ENCODE results near the gene CKAP5.

Gene CKAP5

GRCh38 chr11:46856605-46857343, 10.7 kb upstream of the CKAP5 start:
- Histone ChIP-seq H3K27ac (no peak overlapping the region), H3K27me3 (no peaks in the 10 kb centered on the region), H4K20me1 (no peaks in the 10 kb centered on the region), H3K4me2 (no peak overlapping the region), H3K9me3 (no peaks in the 10 kb centered on the region), H3K4me1 (peaks cover 31% of the 10 kb centered on the region), H3K36me3 (no peaks in the 10 kb centered on the region), H3K4me3 (no peak overlapping the region), H3K9ac (no peak overlapping the region)
- TF ChIP-seq Cebpa-rat (IDR thresholded peaks at IDR 0.05), result no peak

- TF ChIP-seq Cebpa-rat (IDR thresholded peaks at IDR 0.05), result no peak
- no peak overlapping the region for H3K9ac ChIP-seq
- no peak overlapping the region for H3K27ac ChIP-seq
- no peak overlapping the region for H3K4me2 ChIP-seq
- H3K4me3 ChIP-seq, result no peak overlapping the region
- no peaks in the 10 kb centered on the region for H3K27me3 ChIP-seq
- H3K9me3 ChIP-seq, result peaks cover 5% of the 10 kb centered on the region
- no peaks in the 10 kb centered on the region for H4K20me1 ChIP-seq
- H3K36me3 ChIP-seq, result no peaks in the 10 kb centered on the region
- peaks cover 31% of the 10 kb centered on the region for H3K4me1 ChIP-seq
Observed at GRCh38 chr11:46855863-46856262, 9.8 kb upstream of the CKAP5 start.

GRCh38 chr11:46855167-46855566, 9.1 kb upstream of the CKAP5 start:
- Histone ChIP-seq H3K9me3 (peaks cover 10% of the 10 kb centered on the region), H3K4me3 (no peak overlapping the region), H3K27me3 (no peaks in the 10 kb centered on the region), H4K20me1 (no peaks in the 10 kb centered on the region), H3K36me3 (no peaks in the 10 kb centered on the region), H3K4me1 (peaks cover 31% of the 10 kb centered on the region), H3K4me2 (peak overlapping the region; percentile 84), H3K9ac (0 out of 2 replicates have a peak overlapping the region, but pooled peaks have one; percentile 7), H3K27ac (peak overlapping the region; percentile 69)
- no peak for TF ChIP-seq Cebpa-rat (IDR thresholded peaks at IDR 0.05)

- Histone ChIP-seq H3K27ac (no peak overlapping the region), H3K4me2 (no peak overlapping the region), H3K27me3 (no peaks in the 10 kb centered on the region), H3K36me3 (no peaks in the 10 kb centered on the region), H3K9ac (no peak overlapping the region), H4K20me1 (peaks cover under 1% of the 10 kb centered on the region; the same call in 1 of the 2 replicates), H3K9me3 (peaks cover 10% of the 10 kb centered on the region), H3K4me1 (peaks cover 40% of the 10 kb centered on the region), H3K4me3 (no peak overlapping the region)
- no peak for TF ChIP-seq Cebpa-rat (IDR thresholded peaks at IDR 0.05)
Observed at GRCh38 chr11:46850829-46851380, 4.8 kb upstream of the CKAP5 start.

- Histone ChIP-seq H3K9me3 (peaks cover 10% of the 10 kb centered on the region), H4K20me1 (peaks cover 13% of the 10 kb centered on the region), H3K9ac (no peak overlapping the region), H3K4me3 (no peak overlapping the region), H3K27me3 (no peaks in the 10 kb centered on the region), H3K4me1 (peaks cover 35% of the 10 kb centered on the region), H3K36me3 (no peaks in the 10 kb centered on the region), H3K4me2 (no peak overlapping the region), H3K27ac (no peak overlapping the region)
- no peak for TF ChIP-seq Cebpa-rat (IDR thresholded peaks at IDR 0.05)
Observed at GRCh38 chr11:46849631-46850030, 3.6 kb upstream of the CKAP5 start.

GRCh38 chr11:46846510-46846830, 390 bp upstream of the CKAP5 start:
- Histone ChIP-seq H3K27me3 (no peaks in the 10 kb centered on the region), H3K4me2 (peak overlapping the region; percentile 88), H3K9me3 (peaks cover 10% of the 10 kb centered on the region), H4K20me1 (peaks cover 45% of the 10 kb centered on the region), H3K36me3 (peaks cover 22% of the 10 kb centered on the region), H3K27ac (peak overlapping the region; percentile 92), H3K4me3 (peak overlapping the region; percentile 89), H3K4me1 (peaks cover 48% of the 10 kb centered on the region), H3K9ac (peak overlapping the region; percentile 92)
- TF ChIP-seq Cebpa-rat (IDR thresholded peaks at IDR 0.05), result no peak

GRCh38 chr11:46845440-46845739, 690 bp downstream of the CKAP5 start:
- Histone ChIP-seq H3K4me1 (peaks cover 49% of the 10 kb centered on the region), H3K9me3 (no peaks in the 10 kb centered on the region), H3K4me2 (peak overlapping the region; percentile 88), H3K36me3 (peaks cover 33% of the 10 kb centered on the region), H3K9ac (peak overlapping the region; percentile 92), H4K20me1 (peaks cover 56% of the 10 kb centered on the region), H3K4me3 (peak overlapping the region; percentile 89), H3K27me3 (no peaks in the 10 kb centered on the region), H3K27ac (peak overlapping the region; percentile 92)
- TF ChIP-seq Cebpa-rat (IDR thresholded peaks at IDR 0.05), result no peak

- H3K4me3 ChIP-seq, result no peak overlapping the region
- no peak overlapping the region for H3K27ac ChIP-seq
- no peaks in the 10 kb centered on the region for H3K9me3 ChIP-seq
- peaks cover 38% of the 10 kb centered on the region for H3K4me1 ChIP-seq
- H3K4me2 ChIP-seq, result no peak overlapping the region
- H3K36me3 ChIP-seq, result peaks cover 68% of the 10 kb centered on the region
- H4K20me1 ChIP-seq, result peaks cover 100% of the 10 kb centered on the region
- no peak overlapping the region for H3K9ac ChIP-seq
- H3K27me3 ChIP-seq, result no peaks in the 10 kb centered on the region
- TF ChIP-seq Cebpa-rat (IDR thresholded peaks at IDR 0.05), result no peak
Observed at GRCh38 chr11:46840116-46840515, 6.0 kb downstream of the CKAP5 start.

- Histone ChIP-seq H3K4me1 (peaks cover 22% of the 10 kb centered on the region), H3K4me2 (no peak overlapping the region), H3K9me3 (no peaks in the 10 kb centered on the region), H3K27me3 (no peaks in the 10 kb centered on the region), H3K9ac (no peak overlapping the region), H3K36me3 (peaks cover 72% of the 10 kb centered on the region), H3K4me3 (no peak overlapping the region), H4K20me1 (peaks cover 100% of the 10 kb centered on the region), H3K27ac (no peak overlapping the region)
- no peak for TF ChIP-seq Cebpa-rat (IDR thresholded peaks at IDR 0.05)
Observed at GRCh38 chr11:46838501-46838900, 7.6 kb downstream of the CKAP5 start.

GRCh38 chr11:46837860-46838259, 8.2 kb downstream of the CKAP5 start:
- peaks cover 69% of the 10 kb centered on the region for H3K36me3 ChIP-seq
- no peaks in the 10 kb centered on the region for H3K27me3 ChIP-seq
- peaks cover 15% of the 10 kb centered on the region for H3K4me1 ChIP-seq
- H4K20me1 ChIP-seq, result peaks cover 100% of the 10 kb centered on the region
- H3K4me3 ChIP-seq, result no peak overlapping the region
- H3K9ac ChIP-seq, result no peak overlapping the region
- no peak overlapping the region for H3K27ac ChIP-seq
- no peak overlapping the region for H3K4me2 ChIP-seq
- no peaks in the 10 kb centered on the region for H3K9me3 ChIP-seq
- no peak for TF ChIP-seq Cebpa-rat (IDR thresholded peaks at IDR 0.05)

All from BLaER1 (cell line).